M059J (cell line): ENCODE results near the gene APOC3. TPM values are rescaled to one million over a fixed set of nuclear protein-coding genes. Genes with fewer than 3 reads are reported as not detected.
A peak's percentile ranks its signal among the peaks of the same experiment; 100 is the strongest.
"Not testable (repeated sequence)": the region's sequence is repeated elsewhere in the genome, so short reads cannot be mapped to it uniquely, and the experiment has no call there.

Source experiments
- DNase-seq: peaks from one replicate; pipeline ENCODE4 v3.0.0-alpha.2; 2012; ENCODE audit warnings: low read depth
- total RNA-seq: library from RNA; depleted of rRNA; stranded (reverse); fragments of >200 nt; shearing (Covaris generic); gene quantifications from 2 replicates; pipeline ENCODE4 v1.2.3, GENCODE V29; 2014; rRNA removed

Gene APOC3
- not detected in 2 replicates for total RNA-seq

DNA sequence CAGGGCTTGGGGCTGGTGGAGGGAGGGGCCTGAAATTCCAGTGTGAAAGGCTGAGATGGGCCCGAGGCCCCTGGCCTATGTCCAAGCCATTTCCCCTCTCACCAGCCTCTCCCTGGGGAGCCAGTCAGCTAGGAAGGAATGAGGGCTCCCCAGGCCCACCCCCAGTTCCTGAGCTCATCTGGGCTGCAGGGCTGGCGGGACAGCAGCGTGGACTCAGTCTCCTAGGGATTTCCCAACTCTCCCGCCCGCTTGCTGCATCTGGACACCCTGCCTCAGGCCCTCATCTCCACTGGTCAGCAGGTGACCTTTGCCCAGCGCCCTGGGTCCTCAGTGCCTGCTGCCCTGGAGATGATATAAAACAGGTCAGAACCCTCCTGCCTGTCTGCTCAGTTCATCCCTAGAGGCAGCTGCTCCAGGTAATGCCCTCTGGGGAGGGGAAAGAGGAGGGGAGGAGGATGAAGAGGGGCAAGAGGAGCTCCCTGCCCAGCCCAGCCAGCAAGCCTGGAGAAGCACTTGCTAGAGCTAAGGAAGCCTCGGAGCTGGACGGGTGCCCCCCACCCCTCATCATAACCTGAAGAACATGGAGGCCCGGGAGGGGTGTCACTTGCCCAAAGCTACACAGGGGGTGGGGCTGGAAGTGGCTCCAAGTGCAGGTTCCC lies at the start of gene APOC3:
Gene APOC3 (plus strand): TSS at position 383 of the 659 bp plus-strand sequence. CDS start 676 bp downstream, outside the sequence.
- peak; percentile 19 for DNase-seq

DNA sequence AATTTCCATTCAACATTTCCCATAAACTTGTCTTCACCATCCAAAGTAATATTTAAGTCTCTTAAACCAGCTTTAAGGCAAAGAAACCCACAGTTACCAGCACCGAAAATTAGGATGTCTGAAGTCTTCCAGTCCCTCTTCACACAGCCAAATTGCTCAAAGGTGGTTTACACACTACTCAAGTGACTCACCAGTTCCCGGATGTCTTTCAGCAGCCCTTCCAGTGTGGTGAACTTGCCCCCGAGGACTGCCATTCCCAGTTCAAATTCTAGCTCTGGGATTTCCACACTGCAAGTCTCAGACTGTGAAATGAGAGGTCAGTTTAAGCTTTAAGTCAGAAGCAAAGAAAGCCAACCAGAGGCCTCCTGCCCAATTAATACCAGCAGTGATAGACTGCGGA lies 47.0 kb upstream of the APOC3 start:
- peak; percentile 82 for DNase-seq

DNA sequence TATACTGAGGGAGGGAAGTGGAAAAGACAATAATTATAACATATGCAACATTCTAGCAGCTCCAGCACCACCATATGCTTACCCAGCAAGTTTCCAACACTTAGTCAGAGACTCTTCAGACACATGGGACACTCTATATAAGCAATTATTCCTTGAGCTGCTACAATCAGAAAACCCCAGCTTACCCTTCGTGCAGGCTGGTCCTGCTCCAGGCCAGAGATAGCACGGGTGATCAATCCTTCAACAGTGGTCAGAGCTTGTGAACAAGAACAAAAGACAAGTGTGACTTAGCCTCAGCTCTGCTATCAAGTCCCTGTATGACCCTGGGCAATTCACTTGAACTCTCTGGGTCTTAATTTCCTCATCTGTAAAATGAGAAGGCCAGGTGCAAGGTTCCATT lies 43.4 kb upstream of the APOC3 start:
- DNase-seq, result no peak

DNA sequence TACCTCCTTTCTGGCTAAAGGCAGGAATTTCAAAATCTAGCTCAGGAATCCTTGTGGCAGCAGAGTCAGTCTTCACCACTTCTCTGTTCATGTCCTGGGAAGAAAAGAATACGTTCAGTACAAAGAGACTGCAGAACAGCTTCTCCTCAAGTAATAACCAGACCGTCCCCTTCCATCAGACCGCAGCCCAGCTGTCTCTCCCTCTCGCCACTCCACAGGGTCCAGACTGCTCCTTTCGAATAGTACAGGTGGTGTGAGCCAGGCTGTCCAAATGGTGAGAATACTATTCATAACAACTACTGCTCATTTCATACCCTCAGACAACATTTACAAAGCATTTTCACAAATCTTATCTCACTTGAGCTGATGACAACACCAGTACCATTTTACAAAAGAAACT lies 42.7 kb upstream of the APOC3 start:
- DNase-seq, result no peak

DNA sequence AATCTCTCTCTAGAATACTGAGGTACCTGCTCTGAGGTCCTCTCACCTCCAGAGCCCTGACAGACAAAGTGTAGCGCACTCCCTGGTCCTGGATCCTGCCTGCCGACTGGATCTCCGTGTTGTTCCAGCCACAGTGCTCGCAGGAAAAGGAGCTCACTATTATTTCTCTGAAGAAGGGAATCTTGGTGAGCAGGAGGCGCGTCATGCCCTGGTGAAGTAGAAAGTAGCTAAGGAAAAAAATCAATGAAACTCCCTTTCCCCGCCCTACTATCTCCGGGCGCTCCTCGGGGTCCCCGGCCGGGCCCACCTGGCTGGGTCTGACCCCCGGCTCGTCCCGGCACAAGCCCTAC lies 42.3 kb upstream of the APOC3 start:
- DNase-seq, result no peak

DNA sequence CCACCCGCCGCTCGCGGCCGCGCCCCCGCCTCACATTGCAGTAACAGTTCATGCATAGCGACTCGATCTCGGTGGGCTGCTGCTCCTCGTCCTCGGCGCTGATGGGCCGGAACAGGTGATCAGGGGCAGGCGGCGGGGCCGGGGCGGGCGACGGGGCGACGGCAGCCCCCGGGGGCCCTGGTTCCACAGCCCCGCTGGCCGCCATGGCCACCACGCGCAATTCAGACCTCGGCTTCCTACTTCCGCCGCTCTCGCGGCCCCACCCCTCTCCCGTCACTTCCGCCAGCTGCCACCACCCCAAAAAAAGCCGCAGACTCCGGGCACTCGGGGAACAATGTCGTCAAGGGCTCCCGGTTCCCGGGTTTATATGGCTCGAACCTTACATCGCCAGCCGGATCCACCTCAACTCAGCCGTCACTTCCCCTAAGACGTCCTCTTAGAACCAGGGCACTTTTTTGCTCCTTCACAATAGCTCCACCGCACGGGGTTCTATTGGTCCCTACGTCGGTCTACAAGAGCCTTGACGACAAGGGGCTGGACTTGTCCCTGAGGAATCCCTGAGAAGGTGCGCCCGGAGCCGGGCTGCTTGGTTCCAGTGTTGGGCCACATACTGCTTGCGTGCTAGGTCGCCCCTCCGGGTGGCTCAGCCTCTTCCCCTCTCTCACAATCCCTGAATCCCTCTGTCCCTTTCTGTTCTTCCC lies 41.8 kb upstream of the APOC3 start, which contains the start of gene ZPR1:
Gene ZPR1 (minus strand): TSS at position 238 of the 701 bp plus-strand sequence. CDS start 33 bp downstream, at position 205.
- peak; percentile 75 for DNase-seq

DNA sequence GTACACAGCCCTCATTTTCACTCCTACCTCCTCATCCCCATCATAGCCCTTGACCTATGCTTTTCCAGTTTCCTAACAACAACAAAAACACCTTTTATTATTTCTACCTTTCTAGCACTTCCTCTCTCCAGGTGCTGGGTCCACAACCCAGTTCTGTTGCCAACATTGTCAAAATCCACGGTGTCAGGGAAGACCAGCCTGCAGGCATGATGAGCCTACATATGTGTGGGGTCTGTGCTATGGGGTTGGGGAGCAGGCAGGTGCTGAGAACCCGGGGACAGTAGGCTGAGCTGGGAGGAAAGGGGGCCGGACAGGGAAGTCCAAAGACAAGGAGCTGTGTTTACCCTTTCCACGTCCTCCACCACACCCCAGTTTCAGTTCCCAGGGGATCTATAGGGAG lies 41.2 kb upstream of the APOC3 start:
- no peak for DNase-seq

DNA sequence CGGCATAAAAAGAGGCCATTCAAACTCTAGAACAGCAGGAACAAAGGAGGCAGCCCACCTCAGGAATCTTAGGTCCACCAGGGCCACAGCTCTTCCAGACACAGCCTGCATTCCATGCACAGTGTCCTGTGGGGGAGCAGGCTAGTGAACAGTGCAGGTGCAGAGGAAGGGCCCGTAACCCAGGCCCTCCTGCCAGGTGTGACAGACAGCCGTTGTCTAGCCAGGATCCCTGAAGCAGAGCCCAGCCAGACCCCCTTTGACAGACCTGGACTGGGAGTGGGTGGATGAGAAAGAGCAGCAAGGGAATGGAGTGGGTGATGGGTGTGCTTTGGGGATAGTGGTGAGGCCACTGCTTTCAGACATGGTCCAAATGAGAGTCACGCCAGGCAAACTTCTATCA lies 40.7 kb upstream of the APOC3 start:
- no peak for DNase-seq

DNA sequence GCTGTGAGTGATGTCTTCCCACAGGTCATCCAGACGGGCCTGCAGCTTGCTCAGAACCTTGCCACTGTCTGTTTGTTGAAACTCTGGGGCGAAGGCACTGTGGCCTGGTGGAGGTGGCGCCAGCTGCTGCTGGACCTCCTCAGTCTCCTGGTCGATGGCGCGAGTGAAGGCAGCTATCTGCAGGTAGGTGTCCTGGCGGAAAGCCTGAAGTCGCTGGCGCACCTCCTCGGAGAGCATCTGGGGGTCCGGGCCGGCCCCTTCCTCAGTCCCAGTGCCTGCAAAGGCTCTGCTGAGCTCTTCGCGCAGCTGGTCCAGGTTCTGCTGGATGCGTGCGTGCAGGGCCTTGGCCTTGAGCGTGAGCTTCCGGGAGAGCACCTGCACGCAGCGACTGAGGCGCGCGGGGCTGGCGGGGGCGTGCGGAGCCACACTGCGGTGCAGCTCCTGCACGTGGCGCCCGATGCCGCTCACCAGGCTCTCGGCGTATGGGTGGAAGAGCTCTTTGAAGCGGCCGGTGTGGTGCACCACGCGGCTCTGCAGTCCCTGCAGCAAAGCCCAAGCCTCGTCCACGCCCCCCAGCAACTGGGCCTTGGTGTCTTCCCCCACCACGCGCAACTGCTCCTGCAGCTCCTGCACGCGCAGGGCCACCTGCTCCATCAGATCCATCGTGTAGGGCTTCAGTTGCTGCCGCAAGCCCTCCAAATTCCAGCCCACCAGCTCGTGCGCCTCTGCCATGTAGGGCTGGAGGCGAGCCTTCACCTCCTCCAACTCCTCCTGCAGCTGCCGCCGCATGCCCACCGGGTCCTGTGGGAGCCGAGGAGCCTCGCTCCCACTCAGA lies 39.3 kb upstream of the APOC3 start:
- no peak for DNase-seq

DNA sequence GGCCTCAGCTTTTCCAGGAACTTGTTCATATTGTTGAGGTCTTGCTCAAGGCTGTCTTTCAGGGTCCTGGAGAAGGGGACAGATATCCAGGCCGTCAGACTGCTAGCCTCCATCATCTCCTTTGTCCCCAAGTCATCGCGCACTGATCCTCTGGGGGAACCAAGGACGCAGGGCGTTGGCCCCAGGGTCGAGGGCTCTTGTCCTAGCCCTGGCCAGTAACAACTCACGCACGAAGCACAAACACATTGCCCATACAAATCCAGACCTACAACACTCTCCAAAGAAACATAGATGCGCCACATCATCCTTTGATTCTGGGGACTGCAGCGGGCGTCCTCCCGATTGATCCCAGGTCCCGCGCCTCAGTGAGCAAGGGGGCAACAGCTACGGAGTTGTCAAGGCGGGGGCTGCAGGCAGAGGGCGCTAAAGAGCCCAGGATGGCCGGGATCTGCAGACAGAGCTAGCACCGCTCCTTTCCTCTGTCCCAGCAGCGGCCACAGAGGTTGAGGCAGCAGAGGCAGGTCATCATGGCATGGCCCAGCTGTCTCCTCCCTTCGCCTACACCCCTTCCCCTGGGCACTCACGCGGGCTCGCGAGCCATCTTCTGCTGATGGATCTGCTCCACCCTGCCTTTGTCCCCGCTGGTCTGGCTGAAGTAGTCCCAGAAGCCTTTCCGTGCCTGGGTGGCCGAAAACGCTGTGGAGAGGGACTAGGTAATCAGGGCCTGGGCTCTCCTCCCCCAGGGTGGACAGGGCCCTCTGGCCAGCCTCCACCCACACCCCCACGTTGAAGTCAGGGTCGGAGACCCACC lies 38.5 kb upstream of the APOC3 start:
- peak; percentile 41 for DNase-seq

DNA sequence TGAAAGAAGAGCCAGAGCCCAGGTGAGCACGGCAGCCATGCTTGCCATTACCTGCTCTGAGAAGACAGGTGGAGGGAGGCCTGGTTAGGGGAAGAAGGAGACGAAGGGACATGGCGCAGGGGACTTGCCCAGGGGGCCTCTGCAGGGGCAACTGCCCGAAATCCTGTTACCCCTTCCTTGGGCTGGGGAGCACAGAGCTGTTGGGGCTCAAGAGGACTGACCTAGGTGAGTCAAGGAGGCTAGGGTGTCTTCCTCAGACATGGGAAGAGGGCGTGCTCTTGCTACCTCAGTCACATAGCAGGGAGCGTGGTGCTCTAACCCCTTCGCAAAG lies 37.9 kb upstream of the APOC3 start, which contains the start of gene APOA5:
Gene APOA5 (minus strand): TSS at position 67 of the 331 bp plus-strand sequence. CDS start 19 bp downstream, at position 48.
- DNase-seq, result no peak

DNA sequence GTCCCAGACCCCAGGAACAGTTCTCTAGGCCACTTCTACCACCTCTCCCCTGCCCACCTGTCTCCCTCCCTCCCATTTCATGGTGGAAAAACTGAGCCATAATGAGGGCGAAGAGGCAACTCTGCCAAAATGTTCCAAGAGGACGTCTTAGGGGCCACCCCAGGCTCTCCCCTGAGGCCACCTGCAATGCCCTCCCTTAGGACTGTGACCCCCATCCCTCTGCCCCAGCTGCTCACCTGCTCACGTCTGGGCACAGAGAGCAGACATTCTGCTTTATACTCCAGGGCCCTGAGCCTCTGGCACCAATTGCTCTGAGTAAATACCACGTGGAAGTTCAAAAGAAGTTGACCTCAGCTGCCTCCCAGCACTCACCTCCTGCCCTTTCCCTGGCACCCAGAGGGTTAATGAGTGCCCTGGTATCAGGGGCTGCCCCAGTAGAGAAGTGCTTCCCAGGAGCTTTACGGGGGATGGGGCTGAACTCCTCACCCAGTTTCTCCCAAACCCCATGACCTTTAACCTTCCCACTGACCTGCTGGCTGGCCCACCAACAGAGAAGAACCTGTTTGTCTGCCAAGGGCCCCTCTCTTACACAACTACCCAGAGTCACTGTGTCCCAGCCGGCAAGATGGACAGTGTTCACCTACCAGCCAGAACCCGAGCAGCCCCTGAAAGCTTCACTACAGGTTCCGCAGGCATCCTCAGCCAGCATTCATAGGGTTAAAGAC lies 37.4 kb upstream of the APOC3 start:
- DNase-seq, result no peak

DNA sequence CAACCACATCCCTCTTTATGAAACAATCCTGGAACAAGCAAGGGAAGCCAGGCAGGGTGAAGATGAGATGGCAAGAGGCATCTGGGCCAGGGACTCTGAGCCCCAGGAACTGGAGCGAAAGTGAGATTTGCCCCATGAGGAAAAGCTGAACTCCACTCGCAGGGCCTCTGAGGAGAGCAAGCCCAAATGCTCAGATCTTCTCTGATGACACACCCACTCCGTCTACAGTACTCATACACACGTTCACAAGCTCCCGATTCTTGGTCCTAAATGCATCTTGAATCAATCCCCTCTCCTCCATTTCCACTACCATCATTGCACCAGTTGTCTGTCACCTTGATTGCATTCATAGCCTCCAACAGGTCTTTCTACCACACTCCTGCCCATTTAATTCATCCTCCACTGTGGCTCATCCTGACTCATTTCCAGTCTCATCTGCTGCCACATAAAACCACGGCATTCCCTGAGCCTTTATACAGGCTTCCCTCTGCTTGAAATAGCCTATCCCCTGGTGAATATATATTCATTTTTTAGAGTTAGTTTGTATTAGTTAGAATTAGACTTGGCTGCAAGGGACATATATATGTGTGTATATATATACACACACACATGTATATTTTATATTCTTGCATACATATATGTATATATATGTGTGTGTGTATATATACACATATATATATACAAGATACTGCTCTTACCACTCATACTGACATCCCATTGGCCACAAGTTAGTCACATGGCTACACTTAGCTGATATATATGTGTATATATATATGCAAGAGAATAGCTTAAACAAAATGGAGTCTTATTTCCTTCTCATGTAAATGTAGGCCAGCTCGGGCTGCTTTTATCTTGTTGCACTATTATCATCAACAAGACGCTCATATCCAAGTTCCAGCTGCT lies 36.6 kb upstream of the APOC3 start:
- DNase-seq, result peak; percentile 85

DNA sequence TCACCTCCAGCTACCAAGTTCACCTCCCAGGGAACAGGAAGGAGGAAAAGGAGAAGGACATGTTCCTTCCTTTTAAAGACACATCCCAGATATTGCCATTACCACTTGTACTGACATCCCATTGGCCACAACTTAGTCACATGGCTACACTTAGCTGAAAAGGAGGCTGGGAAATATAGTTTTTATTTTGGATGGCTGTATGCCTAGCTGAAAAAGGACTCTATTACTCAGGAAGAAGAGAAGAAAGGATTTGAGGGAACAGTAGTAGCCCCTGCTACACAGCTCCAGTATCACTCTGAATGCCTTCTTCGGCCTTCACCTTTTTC lies 36.0 kb upstream of the APOC3 start:
- peak; percentile 25 for DNase-seq

DNA sequence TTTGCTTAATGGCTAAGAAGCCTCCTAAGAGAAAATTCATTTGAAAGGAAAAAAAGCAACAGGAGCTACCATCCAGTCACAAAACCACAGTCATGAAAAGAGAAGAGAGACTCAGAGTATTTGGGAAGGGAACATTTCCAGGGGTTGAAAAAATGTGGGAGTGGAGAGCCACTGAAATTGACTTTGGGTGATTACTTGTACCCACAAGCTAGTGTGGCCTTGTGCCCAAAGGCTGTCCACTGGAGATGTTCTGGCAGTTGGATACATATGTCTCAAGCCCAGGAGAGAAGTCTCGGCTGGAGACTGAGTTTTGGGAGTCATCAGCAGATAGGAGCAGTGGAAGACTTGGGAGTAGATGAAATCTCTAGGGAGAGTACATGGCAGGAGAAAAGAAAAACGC lies 34.9 kb upstream of the APOC3 start:
- no peak for DNase-seq

DNA sequence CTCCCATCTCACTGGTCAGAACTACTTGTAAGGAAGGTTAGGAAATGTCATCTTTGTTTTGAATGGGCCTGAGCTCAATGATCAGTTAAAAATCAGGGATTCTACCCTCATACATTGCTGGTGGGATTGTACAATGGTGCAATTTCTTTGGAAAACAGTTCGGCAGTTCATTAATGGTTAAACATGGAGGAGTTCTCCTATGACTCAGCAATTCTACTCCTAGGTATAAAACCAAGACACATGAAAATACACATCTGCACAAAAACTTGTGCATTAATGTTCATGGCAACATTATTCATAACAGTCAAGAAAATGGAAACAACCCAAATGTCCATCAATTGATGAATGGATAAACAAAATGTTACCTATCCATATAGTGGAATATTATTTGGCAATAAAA lies 33.2 kb upstream of the APOC3 start:
- DNase-seq, result no peak

DNA sequence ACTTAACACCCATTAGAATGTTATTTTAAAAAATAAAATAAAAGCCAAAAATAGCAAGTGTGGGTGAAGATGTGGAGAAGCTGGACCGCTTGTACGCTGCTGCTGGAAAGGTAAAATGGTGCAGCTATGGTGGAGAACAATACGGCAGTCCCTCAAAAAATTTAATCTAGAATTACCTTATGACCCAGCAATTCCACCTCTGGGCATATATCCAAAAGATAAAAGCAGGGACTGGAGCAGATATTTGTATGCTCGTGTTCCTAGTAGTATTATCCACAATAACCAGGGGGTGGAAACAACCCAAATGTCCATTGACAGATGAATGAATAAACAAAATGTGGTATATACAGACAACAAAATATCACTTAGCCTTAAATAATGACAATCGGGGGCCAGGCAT lies 31.9 kb upstream of the APOC3 start:
- no peak for DNase-seq

DNA sequence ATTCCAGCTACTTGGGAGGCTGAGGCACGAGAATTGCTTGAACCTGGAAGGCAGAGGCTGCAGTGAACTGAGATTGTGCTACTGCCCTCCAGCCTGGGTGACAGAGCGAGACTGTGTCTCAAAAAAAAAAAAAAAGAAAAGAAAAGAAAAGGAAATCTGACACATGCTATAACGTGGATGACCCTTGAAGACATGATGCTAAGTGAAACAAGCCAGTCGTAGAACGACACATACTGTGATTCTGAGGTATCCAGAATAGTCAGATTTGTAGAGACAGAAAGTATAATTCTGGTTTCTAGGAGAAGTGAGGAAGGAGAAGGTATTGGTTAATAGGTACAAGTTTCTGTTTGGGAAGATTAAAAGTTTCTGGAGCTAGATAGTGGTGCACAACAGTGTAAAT lies 31.3 kb upstream of the APOC3 start:
- DNase-seq, result no peak

DNA sequence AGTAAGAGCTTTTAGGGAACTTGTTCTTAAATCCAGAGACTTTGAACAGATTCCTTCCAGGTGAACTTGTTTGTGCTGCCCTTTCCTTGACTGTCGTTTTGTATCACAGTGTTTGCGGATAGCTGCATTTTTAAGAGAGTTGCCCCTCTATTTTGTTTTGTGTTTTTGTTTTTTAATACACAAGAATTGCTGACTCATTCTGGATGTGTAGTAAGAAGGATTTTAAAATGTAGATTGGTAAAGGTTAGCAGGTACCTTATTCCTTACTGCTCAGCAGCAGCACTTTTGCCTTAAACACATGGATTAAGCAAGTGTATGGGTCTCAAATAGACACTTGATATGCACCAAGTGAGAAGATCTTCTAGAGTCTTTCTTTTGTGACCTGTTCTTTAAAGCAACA lies 29.1 kb upstream of the APOC3 start:
- DNase-seq, result no peak

DNA sequence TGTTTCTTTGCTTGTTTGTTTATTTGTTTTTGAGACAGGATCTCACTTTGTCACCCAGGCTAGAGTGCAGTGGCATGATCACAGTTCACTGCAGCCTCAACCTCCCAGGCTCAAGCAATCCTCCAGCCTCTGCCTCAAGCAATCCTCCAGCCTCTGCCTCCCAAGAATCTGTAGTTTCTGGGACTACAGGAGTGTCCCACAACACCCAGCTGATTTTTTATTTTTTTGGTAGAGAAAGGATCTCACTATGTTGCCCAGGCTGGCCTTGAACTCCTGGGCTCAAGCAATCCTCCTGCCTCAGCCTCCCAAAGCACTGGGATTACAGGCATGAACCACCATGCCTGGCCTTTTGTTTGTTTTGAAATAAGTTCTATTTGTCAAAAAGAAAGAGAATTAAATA lies 28.0 kb upstream of the APOC3 start:
- not testable (repeated sequence) for DNase-seq
